Stimulated activated CD4-positive, alpha-beta T cell treated with anti-CD3 and anti-CD28 coated beads, TNF-alpha, amount 100 ng/mL, for 48 hours (primary cell): ENCODE results near the gene PER2.
"Not testable (repeated sequence)": the region's sequence is repeated elsewhere in the genome, so short reads cannot be mapped to it uniquely, and the experiment has no call there.

Experiments used
- DNase-seq, 3 donors: peaks; one replicate each; pipeline ENCODE4 v3.0.0-alpha.2; 2020; ENCODE audit warnings: low read depth in 3 of 3

Gene PER2, protein sequence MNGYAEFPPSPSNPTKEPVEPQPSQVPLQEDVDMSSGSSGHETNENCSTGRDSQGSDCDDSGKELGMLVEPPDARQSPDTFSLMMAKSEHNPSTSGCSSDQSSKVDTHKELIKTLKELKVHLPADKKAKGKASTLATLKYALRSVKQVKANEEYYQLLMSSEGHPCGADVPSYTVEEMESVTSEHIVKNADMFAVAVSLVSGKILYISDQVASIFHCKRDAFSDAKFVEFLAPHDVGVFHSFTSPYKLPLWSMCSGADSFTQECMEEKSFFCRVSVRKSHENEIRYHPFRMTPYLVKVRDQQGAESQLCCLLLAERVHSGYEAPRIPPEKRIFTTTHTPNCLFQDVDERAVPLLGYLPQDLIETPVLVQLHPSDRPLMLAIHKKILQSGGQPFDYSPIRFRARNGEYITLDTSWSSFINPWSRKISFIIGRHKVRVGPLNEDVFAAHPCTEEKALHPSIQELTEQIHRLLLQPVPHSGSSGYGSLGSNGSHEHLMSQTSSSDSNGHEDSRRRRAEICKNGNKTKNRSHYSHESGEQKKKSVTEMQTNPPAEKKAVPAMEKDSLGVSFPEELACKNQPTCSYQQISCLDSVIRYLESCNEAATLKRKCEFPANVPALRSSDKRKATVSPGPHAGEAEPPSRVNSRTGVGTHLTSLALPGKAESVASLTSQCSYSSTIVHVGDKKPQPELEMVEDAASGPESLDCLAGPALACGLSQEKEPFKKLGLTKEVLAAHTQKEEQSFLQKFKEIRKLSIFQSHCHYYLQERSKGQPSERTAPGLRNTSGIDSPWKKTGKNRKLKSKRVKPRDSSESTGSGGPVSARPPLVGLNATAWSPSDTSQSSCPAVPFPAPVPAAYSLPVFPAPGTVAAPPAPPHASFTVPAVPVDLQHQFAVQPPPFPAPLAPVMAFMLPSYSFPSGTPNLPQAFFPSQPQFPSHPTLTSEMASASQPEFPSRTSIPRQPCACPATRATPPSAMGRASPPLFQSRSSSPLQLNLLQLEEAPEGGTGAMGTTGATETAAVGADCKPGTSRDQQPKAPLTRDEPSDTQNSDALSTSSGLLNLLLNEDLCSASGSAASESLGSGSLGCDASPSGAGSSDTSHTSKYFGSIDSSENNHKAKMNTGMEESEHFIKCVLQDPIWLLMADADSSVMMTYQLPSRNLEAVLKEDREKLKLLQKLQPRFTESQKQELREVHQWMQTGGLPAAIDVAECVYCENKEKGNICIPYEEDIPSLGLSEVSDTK (N-terminal part only)

DNA sequence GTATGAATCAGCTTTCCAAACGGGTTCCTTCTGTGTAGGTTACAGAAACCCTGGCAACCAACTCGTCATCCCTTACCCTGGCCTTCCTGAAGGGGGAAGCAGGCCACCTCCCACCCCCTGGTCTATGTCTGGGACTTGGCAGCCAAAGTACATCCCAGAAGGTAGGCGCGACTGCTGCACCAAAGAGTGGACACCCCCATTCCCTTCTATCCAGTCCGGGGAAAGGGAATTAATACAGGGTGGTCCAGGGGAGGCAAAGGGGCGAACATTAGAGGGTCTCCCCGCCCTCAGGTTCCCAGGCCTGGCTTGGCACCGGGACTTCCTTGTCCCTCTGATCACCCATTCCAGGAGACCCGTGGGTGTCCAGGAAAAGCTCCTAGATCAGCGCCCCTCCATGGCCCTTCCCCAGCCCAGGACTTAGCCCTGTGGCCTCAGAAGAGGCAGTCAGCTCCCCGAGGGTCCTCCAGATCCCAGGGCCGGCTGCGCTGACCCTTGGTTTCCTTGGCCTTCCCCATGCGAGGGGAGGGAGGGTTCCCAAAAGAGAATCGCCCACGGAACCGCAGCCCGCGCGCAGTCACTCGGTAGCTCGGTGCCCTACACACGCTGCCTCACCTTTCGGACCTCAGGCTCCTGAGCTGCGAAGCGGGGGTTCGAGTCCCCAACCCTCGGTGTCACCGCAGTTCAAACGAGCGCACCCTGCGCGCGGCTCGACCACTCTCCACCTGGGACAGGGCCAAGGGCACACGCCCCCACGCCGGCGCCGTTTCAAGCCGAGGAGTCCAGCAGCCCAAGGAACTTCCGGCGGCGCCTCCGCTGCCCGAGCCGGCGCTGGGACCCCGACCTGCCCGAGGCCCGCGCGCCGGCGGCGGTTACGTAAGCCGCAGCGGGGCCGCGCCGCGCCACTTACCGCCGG is at the start of gene PER2:
PER2 (minus strand) TSS at position 874 of the 913 bp plus-strand sequence. CDS start 10,674 bp downstream, outside the sequence.
- peak; percentile 8 to 35 (median 16) for DNase-seq

DNA sequence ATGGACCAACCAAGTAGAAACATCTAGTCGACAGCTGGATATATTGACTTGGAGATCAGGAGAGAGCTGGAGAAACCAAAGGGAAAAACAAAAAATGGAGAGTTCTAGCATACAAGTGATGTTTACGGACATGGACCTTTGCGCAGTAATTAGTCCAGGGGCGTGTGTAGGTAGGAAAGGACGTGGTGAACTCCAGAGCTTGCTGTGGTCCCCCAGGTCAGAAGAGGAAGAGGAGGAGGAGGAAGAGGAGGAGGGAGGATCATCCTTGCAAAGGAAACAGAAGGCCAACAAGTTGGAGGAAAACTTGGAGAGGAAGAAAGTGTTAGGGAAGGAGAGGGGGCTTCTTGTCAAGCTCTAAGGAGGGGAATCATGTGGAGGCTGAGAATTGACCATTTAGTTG is 49.4 kb upstream of the PER2 start:
- no peak for DNase-seq

GRCh38 chr2:238336793-238337444 is 48.5 kb upstream of the PER2 start:
- DNase-seq, result no peak

DNA sequence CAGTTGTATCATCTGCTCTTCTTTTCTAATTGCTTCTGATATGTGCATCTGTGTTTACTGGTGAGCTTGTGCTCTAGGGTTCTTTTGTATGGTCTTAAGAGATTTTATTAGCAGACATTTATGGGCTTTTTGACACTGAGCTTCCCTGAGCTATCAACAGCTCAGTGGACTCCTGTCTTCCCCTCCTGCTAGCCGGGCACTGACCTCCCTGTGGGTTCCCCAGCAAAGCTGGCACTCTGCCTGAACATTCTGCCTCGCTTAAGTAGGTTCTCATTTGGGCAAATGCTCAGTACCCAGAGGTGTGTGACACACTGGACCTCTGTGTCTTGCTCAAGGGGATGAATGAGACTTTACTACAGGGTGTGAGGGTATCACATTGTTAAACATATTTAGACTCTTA is 47.7 kb upstream of the PER2 start:
- DNase-seq, result no peak

- not testable (repeated sequence) for DNase-seq
Observed at GRCh38 chr2:238335591-238335990, 47.2 kb upstream of the PER2 start.

DNA sequence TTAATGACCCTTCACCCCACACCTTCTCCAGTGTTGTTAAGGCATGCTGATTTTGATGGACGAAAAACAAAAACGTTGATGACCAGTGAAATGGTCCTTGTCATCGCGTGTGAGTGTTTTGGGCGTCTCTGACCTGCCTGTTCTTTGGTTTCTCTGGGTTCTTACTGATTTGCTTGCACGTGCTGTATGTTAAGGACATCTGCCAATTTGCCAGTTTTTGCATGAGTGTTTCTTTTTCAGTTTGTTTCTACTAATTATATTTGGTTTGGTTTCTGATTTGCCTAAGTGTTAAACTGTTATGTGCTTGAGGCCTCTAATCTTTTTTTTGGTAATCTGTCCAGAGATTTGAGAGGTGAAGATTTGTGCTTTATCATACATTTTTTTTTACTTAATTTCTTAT is 46.5 kb upstream of the PER2 start:
- no peak for DNase-seq

DNA sequence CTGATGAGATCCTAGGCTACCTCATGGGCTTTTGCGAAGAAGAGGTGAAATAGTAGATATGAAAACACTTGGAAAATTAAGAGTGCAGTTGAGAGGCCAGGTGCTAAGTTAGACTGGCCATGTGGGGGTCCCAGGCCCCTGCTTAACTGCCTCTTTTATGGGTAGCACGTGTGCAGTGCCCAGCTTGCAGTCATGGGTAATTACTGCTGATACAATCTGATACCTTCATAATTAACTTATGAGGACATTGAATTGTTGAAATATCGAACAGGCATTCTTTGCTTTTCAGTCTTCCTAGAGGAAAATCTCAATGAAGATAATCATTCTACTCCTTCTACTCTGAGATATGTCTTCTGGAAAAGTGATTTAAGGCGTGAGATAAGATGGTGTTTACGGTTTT is 43.5 kb upstream of the PER2 start:
- no peak for DNase-seq

- DNase-seq, result no peak
Observed at GRCh38 chr2:238330391-238330790, 42.0 kb upstream of the PER2 start.

DNA sequence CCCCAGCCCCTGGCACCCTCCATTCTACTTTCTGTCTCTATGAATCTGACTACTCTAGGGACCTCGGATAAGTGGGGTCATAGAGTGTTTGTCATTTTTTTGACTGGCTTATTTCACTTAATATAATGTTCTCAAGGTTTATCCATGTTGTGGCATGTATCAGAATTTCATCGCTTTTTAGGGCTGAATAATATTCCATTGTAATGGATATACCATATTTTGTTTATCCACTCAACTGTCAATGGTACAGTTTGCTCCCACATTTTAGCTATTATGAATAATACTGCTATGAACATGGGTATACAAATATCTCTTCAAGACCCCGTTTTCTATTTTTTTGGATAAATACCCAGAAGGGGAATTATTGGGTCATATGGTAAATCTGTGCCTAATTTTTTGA is 39.3 kb upstream of the PER2 start:
- no peak for DNase-seq

DNA sequence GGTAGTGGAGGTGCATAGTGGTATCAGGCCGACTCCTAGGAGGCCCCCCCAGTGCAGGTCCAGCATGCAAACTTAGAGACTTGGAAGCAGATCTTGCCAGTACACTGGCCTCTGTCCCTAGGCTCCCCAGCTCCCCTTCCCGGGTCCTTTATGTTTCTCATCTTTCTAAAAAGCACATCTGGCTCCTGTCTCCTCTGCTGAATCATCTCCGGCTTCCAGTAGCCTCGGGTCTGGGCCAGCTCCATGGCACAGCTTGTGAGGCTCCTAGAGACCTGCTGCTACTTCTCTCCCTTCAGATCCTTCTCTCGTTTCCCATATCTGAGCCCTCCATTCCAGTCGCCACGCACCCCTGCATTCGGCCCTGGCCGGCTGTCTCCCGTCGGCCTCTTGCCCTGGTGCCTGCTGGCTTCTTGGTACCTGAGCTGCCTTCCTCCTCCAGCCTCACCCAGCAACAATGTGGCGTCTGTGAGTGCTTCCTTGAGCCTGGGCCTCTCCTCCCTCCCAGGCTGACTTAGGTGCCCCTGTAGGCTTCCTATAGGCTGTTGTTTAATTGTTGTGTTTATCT is 38.5 kb upstream of the PER2 start:
- DNase-seq, result no peak

DNA sequence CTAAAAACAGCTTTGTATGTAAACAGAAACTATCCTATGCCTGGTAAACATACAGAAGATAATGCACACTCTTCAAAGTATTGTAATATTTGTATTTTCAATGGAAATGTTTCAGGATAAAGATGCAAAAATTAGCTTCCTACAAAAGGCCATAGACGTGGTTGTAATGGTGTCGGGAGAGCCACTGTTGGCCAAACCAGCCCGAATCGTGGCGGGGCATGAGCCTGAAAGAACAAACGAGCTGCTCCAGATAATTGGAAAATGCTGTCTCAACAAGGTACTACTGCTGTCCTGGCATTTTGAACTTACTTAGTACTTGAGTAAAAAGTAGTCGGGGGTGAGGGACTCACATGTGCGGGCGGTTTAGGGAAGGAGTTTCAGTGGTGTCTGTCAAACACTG is 37.3 kb upstream of the PER2 start:
- DNase-seq, result no peak

- DNase-seq, result not testable (repeated sequence)
Observed at GRCh38 chr2:238324248-238324647, 35.8 kb upstream of the PER2 start.

DNA sequence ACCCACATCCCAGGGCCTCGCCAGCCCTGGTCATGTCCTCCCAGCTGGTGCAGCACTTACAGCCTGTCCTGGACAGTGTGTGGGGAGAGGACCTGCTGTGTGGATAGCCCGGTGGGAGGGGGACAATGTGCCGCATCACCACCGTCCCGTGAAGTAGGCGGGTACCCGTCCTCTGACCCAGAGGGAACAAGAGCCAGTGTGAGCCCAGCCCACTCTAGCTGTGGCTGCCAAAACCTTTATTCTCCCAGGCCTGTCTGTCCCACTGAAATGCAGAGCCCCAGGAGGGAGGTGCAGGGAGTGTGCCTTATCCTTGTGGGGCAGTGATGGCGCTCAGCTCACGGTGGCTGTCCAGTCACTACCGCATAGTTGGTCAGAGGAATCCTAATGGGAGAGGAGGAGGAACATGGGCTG is 33.6 kb upstream of the PER2 start:
- no peak for DNase-seq

DNA sequence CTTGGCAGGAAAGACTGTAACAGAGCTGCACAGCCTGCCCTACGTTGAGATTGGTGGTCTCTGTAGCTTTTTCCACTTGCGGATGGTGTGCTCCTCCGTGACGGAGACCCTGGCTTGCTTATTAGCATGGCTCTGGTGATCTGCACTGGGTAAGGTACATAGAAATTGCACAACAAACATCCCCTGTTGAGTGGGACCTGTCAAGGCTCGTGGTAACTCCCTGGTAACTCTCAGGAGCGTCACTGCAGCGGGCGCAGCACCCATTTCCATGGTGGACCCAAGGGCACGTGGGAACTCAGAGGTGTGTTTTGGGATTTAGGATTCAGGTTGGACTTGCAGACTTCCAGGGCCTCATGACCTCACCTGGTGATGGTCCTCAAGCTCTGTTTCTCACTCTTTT is 33.1 kb upstream of the PER2 start:
- no peak for DNase-seq

GRCh38 chr2:238320648-238321281 is 32.4 kb upstream of the PER2 start:
- DNase-seq, result peak in 1 of 3 donors; percentile 4

DNA sequence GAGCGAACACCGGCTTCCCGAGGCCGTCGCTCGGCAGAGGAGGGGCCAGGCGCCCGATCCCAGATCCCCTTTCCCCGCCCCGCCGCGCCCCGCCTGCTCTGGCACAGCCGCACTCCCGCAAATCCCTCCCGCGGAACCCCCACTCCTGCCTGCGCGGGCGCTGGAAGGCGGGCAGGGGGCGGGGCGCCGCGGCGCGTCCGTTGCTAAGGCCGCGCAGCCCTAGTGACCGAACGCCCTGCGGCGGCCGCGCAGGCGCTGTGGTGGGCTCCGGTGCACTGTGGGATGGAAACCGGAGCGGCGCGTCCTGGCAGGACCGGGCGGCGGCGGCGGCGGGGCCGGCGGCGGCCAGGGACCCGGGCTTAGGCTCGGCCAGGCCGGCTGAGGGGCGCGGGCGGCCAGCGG is 31.8 kb upstream of the PER2 start, which contains the start of gene TRAF3IP1:
TRAF3IP1 (plus strand) TSS at position 273 of the 402 bp plus-strand sequence. CDS start 145 bp downstream, outside the sequence.
- DNase-seq, result peak; percentile 63 to 77 (median 75)

DNA sequence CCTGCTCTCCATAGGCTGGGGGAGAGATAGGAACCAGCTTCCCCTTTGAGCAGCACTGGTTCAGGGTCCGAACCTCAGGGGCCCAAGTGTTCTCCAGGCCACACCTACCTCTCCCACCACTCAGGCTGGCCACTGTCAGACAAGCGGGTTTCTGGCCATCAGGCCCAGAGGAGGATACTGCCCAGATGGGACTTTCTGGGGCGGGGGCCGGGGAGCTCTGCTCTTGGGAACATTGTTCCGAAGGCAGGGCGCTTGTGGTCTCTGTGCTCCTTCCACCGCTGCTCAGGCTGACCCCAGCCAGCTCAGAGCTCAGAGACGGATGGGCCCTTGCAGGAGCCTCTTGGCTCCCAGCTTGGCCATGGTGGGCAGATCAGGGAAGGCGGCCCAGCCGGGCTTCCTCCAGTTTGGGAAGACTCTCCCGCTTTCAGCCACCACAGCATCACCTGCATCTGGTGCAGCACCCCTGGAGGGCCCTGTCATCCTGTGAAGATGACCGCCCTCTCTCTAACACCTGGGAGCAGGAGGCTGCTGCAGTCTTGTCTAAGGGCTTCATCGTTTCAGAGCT is 26.7 kb upstream of the PER2 start:
- no peak for DNase-seq

DNA sequence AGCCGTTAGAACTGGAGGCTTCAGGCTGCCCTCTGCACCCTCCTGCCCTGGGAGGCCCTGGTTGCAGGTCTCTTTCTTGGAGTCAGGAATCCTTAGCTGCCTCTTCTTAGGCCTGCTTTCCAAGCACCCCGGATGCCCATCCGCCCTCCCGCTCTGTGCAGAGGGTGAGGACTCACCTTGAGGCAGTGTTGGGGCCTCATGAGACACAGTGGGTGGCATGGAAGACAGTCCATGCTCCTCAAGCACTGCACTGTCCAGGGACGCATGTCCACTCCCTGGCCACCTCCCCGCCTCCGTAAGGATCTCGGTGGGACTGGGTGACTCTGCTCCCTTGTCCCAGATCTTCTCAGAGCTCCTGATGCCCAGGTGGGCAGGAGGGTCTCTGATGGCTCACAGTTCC is 26.2 kb upstream of the PER2 start:
- no peak for DNase-seq

GRCh38 chr2:238313991-238314350 is 25.6 kb upstream of the PER2 start:
- DNase-seq, result no peak
